ENCODE measurements around the gene RGS3. TPM values are rescaled to one million over a fixed set of nuclear protein-coding genes. Genes with fewer than 3 reads are reported as not detected.

The RGS3 gene
- total and polyA plus RNA-seq, 2 of the 13 experiments (the other 11 are each of a cell fraction or from before 2014, with no cell fraction given): 17.1 to 28.8 TPM

DNA sequence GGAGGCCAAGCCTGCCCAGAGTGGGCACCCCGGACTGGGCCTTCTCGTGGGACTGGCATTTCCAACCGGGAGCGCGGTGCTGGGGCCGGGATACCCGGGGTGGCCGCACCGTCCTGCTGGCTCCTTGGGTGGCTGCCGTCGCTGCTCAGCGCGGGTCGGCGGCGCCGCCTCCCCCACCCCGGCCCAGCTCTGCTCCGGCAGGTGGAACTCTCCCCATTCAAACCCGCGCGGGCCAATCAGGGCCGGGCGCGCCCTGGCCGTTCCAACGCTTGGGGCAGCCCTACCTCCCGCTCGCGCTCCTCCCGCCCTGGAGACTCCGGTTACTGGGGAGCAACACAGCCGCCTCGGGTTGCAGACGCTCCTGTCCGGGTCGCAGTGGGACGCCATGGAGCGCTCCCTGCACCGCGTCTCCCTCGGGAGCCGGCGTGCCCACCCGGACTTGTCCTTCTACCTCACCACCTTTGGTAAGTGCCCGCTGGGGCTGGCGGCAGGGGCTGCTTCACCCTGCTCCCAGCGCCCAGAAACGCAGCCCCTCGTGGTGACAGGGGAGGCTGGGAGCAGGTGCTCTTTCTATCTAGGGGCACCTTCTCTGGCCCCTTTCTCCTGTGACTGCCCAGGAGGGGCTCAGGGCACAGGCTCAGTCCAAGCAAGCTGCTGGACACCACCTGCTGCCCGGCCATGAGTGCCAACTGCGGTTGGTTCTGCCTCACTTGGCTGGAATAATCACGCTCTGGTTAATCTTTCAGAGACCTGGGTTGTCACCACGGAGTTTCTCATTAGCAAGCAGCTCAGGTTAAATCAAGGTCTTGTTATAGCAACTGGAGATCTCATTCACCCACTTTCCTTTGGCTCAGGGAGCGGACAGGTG lies at the start of gene RGS3 (continued):
- TF ChIP-seq HOXD1 (CRISPR knock-in tag; IDR thresholded peaks at IDR 0.05): peak; percentile 66; the same call in 1 of the 2 replicates
- TF ChIP-seq, protein P1, sequence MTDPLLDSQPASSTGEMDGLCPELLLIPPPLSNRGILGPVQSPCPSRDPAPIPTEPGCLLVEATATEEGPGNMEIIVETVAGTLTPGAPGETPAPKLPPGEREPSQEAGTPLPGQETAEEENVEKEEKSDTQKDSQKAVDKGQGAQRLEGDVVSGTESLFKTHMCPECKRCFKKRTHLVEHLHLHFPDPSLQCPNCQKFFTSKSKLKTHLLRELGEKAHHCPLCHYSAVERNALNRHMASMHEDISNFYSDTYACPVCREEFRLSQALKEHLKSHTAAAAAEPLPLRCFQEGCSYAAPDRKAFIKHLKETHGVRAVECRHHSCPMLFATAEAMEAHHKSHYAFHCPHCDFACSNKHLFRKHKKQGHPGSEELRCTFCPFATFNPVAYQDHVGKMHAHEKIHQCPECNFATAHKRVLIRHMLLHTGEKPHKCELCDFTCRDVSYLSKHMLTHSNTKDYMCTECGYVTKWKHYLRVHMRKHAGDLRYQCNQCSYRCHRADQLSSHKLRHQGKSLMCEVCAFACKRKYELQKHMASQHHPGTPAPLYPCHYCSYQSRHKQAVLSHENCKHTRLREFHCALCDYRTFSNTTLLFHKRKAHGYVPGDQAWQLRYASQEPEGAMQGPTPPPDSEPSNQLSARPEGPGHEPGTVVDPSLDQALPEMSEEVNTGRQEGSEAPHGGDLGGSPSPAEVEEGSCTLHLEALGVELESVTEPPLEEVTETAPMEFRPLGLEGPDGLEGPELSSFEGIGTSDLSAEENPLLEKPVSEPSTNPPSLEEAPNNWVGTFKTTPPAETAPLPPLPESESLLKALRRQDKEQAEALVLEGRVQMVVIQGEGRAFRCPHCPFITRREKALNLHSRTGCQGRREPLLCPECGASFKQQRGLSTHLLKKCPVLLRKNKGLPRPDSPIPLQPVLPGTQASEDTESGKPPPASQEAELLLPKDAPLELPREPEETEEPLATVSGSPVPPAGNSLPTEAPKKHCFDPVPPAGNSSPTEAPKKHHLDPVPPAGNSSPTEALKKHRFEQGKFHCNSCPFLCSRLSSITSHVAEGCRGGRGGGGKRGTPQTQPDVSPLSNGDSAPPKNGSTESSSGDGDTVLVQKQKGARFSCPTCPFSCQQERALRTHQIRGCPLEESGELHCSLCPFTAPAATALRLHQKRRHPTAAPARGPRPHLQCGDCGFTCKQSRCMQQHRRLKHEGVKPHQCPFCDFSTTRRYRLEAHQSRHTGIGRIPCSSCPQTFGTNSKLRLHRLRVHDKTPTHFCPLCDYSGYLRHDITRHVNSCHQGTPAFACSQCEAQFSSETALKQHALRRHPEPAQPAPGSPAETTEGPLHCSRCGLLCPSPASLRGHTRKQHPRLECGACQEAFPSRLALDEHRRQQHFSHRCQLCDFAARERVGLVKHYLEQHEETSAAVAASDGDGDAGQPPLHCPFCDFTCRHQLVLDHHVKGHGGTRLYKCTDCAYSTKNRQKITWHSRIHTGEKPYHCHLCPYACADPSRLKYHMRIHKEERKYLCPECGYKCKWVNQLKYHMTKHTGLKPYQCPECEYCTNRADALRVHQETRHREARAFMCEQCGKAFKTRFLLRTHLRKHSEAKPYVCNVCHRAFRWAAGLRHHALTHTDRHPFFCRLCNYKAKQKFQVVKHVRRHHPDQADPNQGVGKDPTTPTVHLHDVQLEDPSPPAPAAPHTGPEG (CRISPR knock-in tag; IDR thresholded peaks at IDR 0.05): peak; percentile 48; the same call in 1 of the 2 replicates
- TF ChIP-seq DNMT1 (CRISPR knock-in tag; IDR thresholded peaks at IDR 0.05): no peak
- TF ChIP-seq, protein P2, sequence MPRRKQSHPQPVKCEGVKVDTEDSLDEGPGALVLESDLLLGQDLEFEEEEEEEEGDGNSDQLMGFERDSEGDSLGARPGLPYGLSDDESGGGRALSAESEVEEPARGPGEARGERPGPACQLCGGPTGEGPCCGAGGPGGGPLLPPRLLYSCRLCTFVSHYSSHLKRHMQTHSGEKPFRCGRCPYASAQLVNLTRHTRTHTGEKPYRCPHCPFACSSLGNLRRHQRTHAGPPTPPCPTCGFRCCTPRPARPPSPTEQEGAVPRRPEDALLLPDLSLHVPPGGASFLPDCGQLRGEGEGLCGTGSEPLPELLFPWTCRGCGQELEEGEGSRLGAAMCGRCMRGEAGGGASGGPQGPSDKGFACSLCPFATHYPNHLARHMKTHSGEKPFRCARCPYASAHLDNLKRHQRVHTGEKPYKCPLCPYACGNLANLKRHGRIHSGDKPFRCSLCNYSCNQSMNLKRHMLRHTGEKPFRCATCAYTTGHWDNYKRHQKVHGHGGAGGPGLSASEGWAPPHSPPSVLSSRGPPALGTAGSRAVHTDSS (CRISPR knock-in tag; conservative IDR thresholded peaks at IDR 0.05): no peak
- no peak for TF ChIP-seq ZMAT5 (CRISPR knock-in tag; IDR thresholded peaks at IDR 0.05; ENCODE audit: borderline replicate concordance, low read depth)
- TF ChIP-seq GATA4 (IDR thresholded peaks at IDR 0.05; ENCODE audit: borderline replicate concordance, low read depth): no peak
- peak; percentile 42 for TF ChIP-seq SP2 (CRISPR knock-in tag; IDR thresholded peaks at IDR 0.05)
- peak; percentile 89 for TF ChIP-seq HNRNPL (IDR thresholded peaks at IDR 0.05; ENCODE audit: low read depth, low read length)
- TF ChIP-seq AGO1 (IDR thresholded peaks at IDR 0.05; ENCODE audit: low read depth, low read length, poor library complexity, severe bottlenecking): no peak
- no peak for TF ChIP-seq SRSF4 (IDR thresholded peaks at IDR 0.05; ENCODE audit: low read depth, low read length, poor library complexity, severe bottlenecking)
- TF ChIP-seq ZSCAN21 (CRISPR knock-in tag; IDR thresholded peaks at IDR 0.05; ENCODE audit: borderline replicate concordance): peak; percentile 76; the same call in 1 of the 2 replicates
- peak; percentile 64 for TF ChIP-seq ZFX (CRISPR knock-in tag; IDR thresholded peaks at IDR 0.05; ENCODE audit: low read depth)
- TF ChIP-seq ZNF160 (CRISPR knock-in tag; IDR thresholded peaks at IDR 0.05): 0 out of 2 replicates have a peak, but pooled peaks have one; percentile 64
- 0 out of 2 replicates have a peak, but pooled peaks have one; percentile 53 for TF ChIP-seq ZNF234 (CRISPR knock-in tag; conservative IDR thresholded peaks at IDR 0.05)
- TF ChIP-seq NONO (IDR thresholded peaks at IDR 0.05): no peak
- peak; percentile 58; the same call in 1 of the 2 replicates for TF ChIP-seq NONO (CRISPR knock-in tag; conservative IDR thresholded peaks at IDR 0.05)
- TF ChIP-seq ISL2 (CRISPR knock-in tag; IDR thresholded peaks at IDR 0.05): 0 out of 2 replicates have a peak, but pooled peaks have one; percentile 9
- TF ChIP-seq THAP11 (CRISPR knock-in tag; IDR thresholded peaks at IDR 0.05): no peak; the same call in 1 of the 2 replicates
